ENCODE measurements around the gene AOX1.
"Not testable (repeated sequence)": the region's sequence is repeated elsewhere in the genome, so short reads cannot be mapped to it uniquely, and the experiment has no call there.

Gene AOX1

GRCh38 chr2:200585730-200586643 lies at the start of gene AOX1:
AOX1 (plus strand) TSS chr2:200586014; CDS start chr2:200586109, 95 bp downstream.
- peak; percentile 12 for DNase-seq

- no peak for DNase-seq
These were observed 47.7 kb upstream of the AOX1 start for GRCh38 chr2:200538139-200538538.

GRCh38 chr2:200540793-200541192 lies 45.0 kb upstream of the AOX1 start:
- DNase-seq = no peak

GRCh38 chr2:200566596-200566995 lies 19.2 kb upstream of the AOX1 start:
- not testable (repeated sequence) for DNase-seq

GRCh38 chr2:200567932-200568331 lies 17.9 kb upstream of the AOX1 start:
- DNase-seq = no peak

- DNase-seq = no peak
These were observed 9.9 kb upstream of the AOX1 start for GRCh38 chr2:200575957-200576356.

GRCh38 chr2:200577027-200577426 lies 8.8 kb upstream of the AOX1 start:
- DNase-seq = no peak

- no peak for DNase-seq
These were observed 7.0 kb upstream of the AOX1 start for GRCh38 chr2:200578778-200579177.

- DNase-seq = no peak
These were observed 1.2 kb upstream of the AOX1 start for GRCh38 chr2:200584639-200585038.

GRCh38 chr2:200585340-200585729 lies 479 bp upstream of the AOX1 start:
- no peak for DNase-seq

GRCh38 chr2:200586644-200586975 lies 796 bp downstream of the AOX1 start:
- no peak for DNase-seq

GRCh38 chr2:200587007-200587616 lies 1.3 kb downstream of the AOX1 start:
- DNase-seq = no peak

- DNase-seq = no peak
These were observed 2.4 kb downstream of the AOX1 start for GRCh38 chr2:200588076-200588678.

GRCh38 chr2:200590090-200590489 lies 4.3 kb downstream of the AOX1 start:
- no peak for DNase-seq

GRCh38 chr2:200591308-200591707 lies 5.5 kb downstream of the AOX1 start:
- no peak for DNase-seq

GRCh38 chr2:200592406-200593075 lies 6.7 kb downstream of the AOX1 start:
- no peak for DNase-seq

GRCh38 chr2:200593905-200594304 lies 8.1 kb downstream of the AOX1 start:
- no peak for DNase-seq

- no peak for DNase-seq
These were observed 10.1 kb downstream of the AOX1 start for GRCh38 chr2:200595913-200596312.

- no peak for DNase-seq
These were observed 11.2 kb downstream of the AOX1 start for GRCh38 chr2:200596774-200597570.

GRCh38 chr2:200599206-200599605 lies 13.4 kb downstream of the AOX1 start:
- DNase-seq = no peak

GRCh38 chr2:200600549-200601225 lies 14.9 kb downstream of the AOX1 start:
- no peak for DNase-seq

GRCh38 chr2:200602584-200602983 lies 16.8 kb downstream of the AOX1 start:
- DNase-seq = no peak
